ENCODE results near the gene TEAD1.
"Not testable (repeated sequence)": the region's sequence is repeated elsewhere in the genome, so short reads cannot be mapped to it uniquely, and the experiment has no call there.

The TEAD1 gene

GRCh38 chr11:12864316-12865156 is 190.3 kb downstream of the TEAD1 start:
- no peak for DNase-seq (ENCODE audit: low spot score)

DNA sequence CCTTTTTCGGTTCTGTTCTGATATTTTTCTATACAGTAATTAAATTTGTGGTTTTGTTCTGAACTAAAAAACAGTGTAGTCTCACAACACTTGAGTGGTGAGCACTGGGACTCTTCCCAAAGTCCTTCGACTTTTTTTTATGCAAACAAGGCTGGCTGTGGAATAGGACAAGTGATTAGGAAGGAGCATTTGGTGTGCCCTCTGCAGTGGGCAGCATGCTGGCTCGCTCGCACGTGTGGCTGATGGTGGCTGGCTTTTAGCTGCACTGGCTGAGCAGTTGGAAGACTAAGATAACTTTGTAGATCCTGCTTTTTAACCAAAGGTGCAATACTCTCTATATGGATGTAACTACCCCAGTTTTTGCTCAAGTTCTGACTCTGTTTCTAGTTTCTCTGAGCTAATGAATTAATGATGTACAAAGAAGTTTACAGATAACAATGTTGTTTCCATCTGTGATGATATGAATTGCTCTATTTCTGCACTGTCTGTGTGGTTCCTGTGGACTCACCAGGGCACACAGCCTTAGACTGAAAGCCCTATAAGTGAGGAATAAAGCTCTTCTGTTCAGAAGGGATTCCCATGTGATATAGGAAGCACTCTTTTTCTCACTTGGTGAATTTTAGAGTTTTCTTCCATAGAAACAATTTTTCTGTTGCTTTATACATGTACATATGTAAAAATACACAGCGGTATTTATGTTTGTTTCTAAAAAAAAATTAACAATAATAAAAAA is 191.8 kb downstream of the TEAD1 start:
- no peak for DNase-seq (ENCODE audit: low spot score)

- DNase-seq (ENCODE audit: low spot score), result no peak
These were observed 193.3 kb downstream of the TEAD1 start for GRCh38 chr11:12867531-12867930.

DNA sequence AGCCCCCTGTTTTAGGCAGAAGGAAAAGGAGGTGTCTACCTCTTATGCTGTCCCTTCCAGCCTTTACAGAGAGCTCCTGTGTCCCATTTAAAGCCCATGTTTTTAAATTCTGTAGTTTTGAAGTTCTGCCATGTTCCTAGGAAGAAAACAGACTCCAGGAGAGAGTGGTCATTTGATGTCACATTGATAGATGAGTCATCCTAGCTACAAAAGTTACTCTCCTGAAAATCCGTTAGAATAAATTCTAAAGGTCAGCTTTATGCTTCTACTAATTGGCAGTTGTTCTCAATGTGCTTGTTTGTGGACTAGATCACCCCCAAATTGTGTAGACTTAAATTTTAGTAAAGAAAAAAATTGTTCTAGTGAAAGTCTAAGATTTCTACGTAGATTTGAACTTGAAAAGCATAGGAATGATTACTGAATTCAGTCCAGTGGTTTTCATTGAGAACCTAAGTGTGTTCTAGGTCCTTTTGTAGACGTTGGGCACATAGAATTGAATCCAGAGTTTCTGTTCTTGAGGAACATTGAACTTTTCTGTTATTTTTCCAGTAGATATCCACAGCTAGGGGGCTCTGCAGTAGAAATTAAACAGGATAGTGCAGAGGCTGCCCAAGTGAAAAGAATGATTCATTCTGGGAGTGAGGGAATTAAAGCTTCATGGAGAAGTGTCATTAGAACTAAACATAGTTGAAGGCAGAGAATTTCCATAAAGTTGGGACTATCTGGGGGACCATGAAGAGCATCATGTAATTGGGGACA is 194.3 kb downstream of the TEAD1 start:
- DNase-seq (ENCODE audit: low spot score), result peak; percentile 34

- no peak for DNase-seq (ENCODE audit: low spot score)
These were observed 197.0 kb downstream of the TEAD1 start for GRCh38 chr11:12871241-12871640.

GRCh38 chr11:12871788-12872321 is 197.6 kb downstream of the TEAD1 start:
- DNase-seq (ENCODE audit: low spot score), result no peak

GRCh38 chr11:12876340-12876739 is 202.1 kb downstream of the TEAD1 start:
- no peak for DNase-seq (ENCODE audit: low spot score)

DNA sequence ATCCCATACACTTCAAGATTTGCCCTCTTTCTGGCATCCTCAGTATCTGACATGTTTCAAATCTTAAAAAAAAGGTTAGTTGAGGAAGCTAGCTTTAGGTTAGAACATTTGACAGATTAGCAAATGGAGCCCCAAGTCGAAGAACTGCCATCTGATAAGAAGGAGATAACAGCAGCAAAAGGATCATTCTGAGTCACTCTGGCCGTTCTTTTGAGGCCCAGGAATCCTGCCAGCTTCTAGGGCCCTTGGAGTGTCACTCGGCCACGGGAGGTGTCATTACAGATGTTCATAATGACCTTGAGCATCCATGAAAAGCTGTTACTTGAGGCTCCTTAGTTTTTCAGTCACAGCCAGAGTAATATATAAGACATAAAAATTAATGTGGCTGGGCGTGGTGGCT is 202.8 kb downstream of the TEAD1 start:
- DNase-seq (ENCODE audit: low spot score), result no peak

- DNase-seq (ENCODE audit: low spot score), result not testable (repeated sequence)
These were observed 203.3 kb downstream of the TEAD1 start for GRCh38 chr11:12877508-12877907.

GRCh38 chr11:12880327-12880726 is 206.1 kb downstream of the TEAD1 start:
- DNase-seq (ENCODE audit: low spot score), result no peak

- DNase-seq (ENCODE audit: low spot score), result no peak
These were observed 208.4 kb downstream of the TEAD1 start for GRCh38 chr11:12882670-12883069.

DNA sequence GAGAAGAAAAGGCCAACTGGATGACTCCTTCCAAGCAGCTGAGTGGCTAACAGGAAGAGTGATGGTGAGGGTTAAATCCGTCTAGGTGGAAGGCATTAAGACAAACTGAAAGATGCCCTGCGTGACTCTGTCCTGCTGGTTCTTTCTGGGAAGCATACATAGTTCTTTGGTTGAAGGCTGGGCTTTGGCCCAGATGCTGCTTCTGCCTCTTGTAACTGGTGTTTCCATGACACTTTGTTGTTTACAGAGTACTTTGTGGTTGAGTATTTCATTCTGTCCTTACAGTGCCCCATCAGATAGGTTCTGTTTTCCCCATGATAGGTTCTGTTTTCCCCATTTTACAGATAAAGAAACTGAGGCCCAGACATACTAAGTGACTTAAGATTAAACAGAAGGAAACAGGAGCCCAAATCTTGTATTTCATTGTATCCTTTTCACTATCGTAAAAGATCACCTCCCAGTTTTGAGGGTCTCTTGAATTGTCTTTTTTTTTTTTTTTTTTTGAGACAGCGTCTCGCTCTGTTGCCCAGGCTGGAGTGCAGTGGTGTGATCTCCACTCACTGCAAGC is 210.6 kb downstream of the TEAD1 start:
- DNase-seq (ENCODE audit: low spot score), result peak; percentile 55

GRCh38 chr11:12885717-12886239 is 211.6 kb downstream of the TEAD1 start:
- no peak for DNase-seq (ENCODE audit: low spot score)

- DNase-seq (ENCODE audit: low spot score), result no peak
These were observed 212.3 kb downstream of the TEAD1 start for GRCh38 chr11:12886508-12886907.

DNA sequence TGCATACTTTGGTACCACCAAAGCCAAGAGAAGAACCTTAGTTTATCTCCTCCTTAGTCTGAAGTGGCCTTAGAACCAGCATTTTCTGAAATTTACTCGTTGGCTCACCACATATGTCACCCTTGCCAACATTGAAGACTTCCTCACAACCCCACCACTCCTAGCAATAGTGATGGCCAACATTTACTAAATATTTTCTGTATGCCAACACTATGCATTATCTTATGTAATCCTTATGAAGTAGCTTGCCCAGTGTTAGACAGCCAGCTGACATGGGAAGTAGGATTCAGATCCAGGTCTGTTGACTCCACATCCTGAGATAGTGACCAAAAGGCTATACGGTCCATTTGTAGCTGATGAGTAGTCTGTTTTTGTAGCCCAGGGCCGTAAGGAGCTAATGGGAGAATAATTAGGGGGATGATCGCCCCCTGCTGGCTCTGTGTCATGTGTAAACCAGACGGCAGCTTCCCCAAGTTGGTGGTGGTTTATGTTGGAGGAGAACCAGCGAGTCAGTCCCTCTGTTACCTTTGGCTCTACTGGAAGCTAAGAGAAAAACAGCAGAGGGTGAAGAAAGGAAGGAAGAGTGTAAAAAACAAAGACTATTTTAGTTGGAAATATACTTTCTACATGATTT is 214.4 kb downstream of the TEAD1 start:
- DNase-seq (ENCODE audit: low spot score), result peak; percentile 78

DNA sequence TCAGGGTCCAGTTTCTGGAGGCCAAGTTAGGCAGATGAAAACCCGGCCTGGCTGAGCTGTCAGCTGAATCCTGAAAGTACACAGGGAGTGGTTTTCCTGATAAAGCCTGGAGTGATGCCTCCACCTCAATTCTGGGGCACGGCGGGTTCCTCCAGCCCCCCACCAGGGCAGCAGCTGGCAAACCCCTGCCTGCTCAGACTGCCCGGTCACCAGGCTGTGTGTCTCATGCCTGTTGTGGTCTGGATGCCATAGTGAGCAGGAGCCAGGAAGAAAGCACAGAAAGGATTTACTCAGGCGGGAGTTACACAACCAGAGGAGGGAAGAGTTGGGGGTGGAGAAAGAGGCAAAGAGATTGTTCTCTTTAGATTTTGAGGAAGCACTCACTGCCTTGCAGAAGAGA is 215.0 kb downstream of the TEAD1 start:
- DNase-seq (ENCODE audit: low spot score), result peak; percentile 89

DNA sequence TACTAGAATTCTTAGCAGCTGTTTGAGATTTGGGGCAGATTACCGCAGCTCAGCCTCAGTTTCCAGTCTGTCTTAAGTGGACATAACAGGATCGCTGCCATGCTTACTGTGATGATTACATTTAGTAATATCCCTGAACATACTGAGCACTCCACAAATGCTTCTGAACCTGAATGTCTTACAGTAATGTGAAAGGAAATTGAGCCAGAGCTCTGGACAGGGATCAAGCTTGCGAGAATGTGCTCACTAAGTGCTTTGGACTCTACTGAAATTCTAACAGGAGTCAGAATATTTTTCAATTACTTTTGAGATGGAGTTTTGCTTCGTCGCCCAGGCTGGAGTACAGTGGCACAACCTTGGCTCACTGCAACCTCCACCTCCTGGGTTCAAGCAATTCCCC is 216.3 kb downstream of the TEAD1 start:
- DNase-seq (ENCODE audit: low spot score), result no peak

DNA sequence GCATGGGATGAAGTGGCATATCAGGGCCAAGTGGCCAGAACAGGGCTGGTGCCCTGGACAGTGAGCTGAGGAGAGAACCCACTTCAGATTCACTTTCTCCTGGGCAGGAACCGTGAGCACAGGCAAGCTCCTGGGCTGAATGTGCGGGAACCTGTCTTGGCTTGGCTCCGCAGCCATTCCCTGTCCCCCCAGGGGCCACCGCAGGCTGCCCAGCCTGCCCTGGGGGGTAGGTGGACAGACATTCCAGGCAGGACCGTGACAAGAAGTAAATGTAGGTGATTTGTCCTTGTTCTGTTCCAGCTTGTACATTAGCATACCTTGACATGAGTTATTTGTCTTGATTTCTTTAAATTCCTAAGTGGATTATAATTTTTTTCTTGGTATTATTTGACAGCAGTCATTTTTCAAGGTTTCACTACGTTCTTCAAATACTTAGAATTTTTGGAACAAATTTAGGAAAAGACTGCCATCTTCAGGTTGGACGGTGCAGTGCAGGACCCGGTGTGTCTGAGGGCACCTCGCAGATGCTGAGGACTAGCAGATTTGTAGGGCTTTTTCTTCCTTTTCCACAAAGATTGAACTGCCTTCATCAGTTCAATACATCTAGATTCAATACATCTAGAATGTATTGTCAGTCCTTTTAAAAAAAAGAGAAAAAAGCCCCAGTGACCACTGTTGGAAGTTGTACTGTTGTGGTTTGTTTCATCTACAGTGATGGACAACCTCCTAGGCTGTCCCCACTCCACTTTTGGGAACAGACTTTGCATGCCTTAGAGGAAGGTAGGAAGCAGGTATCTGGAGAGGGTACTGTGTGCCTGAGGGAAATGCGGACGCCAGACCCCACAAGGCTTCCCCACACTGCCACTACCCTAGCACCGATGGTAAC is 219.8 kb downstream of the TEAD1 start:
- DNase-seq (ENCODE audit: low spot score), result peak; percentile 71

GRCh38 chr11:12897390-12897789 is 223.2 kb downstream of the TEAD1 start:
- DNase-seq (ENCODE audit: low spot score), result no peak

DNA sequence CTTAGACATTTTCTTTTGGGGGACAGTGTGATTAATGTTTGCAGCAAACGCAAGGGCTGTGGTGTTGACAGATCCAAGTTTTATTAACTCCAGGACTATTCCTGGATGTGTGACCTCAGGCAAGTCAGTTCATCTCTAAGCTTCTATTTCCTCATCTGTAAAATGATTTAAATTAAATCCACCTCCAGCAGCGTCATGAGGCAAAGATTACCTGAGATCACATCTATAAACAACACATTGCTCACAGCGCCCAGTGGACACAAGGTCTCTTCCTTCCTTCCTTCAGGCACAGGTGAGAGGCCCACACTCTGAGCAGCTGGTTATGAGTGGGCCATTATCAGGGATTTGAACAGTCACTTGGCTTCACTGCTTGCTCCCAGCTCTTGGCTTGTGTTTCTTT is 223.6 kb downstream of the TEAD1 start:
- DNase-seq (ENCODE audit: low spot score), result no peak

Data from AG20443 (cell line).